GM06990 (cell line): ENCODE measurements around the gene STX10.
"Not testable (repeated sequence)": the region's sequence is repeated elsewhere in the genome, so short reads cannot be mapped to it uniquely, and the experiment has no call there.

Source experiments
- DNase-seq: peaks from one replicate; pipeline ENCODE4 v3.0.0-alpha.2; 2011; ENCODE audit not compliant: insufficient read length; ENCODE audit errors: extremely low read depth
- H3K27me3 ChIP-seq: replicated peaks from 2 replicates; pipeline ENCODE4 v1.6.0; 2011; ENCODE audit warnings: low read length; ENCODE audit not compliant: control insufficient read depth, insufficient read depth
- H3K36me3 ChIP-seq: 2 replicates; pipeline ENCODE4 v1.5.1; 2011; ENCODE audit warnings: low read length; ENCODE audit not compliant: control insufficient read depth, insufficient read depth
- H3K4me3 ChIP-seq: replicated peaks from 2 replicates; pipeline ENCODE4 v1.5.1; 2011; ENCODE audit warnings: low read depth, mild to moderate bottlenecking, control low read depth, low read length
- CTCF ChIP-seq: IDR thresholded peaks from 2 replicates; pipeline ENCODE4 v1.5.1; 2011; ENCODE audit warnings: low read length, control low read depth, mild to moderate bottlenecking, inconsistent platforms; ENCODE audit not compliant: insufficient read depth, poor library complexity, severe bottlenecking

Gene STX10

DNA sequence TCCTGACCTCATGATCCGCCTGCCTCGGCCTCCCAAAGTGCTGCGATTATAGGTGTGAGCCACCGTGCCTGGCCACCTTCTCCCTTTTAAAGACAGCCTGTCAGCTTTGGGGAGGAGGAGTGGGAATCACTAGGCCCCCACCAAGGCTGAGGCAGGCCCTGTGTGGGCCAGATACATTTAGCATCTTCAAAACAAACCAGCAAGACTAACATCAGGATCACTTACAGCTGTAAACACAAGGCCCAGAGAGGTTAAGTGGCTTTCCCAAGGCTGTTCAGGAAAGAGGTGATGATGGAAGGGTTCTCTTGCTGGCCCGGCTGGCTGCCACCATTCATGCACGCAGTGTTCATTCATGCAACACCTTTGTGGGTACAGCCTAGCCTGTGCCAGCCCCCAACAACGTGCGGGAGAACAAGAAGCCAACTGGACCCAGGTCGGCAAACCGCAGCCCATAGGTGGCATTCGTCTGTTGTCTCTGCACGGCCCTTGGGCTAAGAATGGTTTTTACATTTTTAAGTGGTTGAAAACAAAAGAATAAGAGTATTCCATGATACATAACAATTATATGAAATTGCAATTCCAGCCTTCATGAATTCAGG is 23.1 kb upstream of the STX10 start:
- Histone ChIP-seq H3K4me3 (no peak overlapping the region), H3K27me3 (no peaks in the 10 kb centered on the region), H3K36me3 (no peaks in the 10 kb centered on the region)
- no peak for DNase-seq
- no peak for TF ChIP-seq CTCF

DNA sequence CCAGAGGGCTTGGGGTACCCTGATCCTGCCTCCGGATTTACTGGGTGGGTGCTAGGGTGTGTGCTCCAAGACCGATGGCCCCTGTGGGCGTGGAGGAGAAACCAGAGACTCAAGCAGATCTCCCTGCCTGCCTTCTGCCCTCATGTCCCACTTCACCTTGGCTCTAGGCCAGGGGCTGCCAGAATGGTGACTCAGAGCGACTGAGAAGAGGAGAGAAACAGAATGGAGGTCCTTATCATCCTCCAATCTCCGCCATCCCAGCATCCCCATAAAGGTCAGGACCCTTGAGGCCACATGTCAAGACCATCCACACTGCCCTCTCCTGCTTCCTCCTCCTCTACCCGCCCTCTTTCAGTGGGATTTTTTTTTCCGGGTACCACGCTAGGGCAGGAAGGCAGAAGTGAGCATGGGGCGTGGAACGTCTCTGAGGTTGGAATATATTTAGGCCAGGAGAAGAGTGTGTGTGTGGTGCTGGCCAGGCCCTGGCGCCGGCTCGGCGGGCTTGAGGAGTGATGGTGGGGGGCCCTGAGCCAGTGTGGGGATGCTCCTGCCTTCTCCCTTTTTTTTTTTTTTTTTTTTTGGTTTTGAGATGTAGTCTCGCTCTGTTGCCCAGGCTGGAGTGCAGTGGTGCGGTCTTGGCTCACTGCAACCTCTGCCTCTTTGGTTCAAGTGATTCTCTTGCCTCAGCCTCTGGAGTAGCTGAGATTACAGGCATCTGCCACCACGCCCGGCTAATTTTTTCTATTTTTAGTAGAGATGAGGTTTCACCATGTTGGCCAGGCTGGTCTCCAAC is 22.4 kb upstream of the STX10 start:
- Histone ChIP-seq H3K36me3 (no peaks in the 10 kb centered on the region), H3K27me3 (no peaks in the 10 kb centered on the region), H3K4me3 (no peak overlapping the region)
- peak; percentile 63 for DNase-seq
- TF ChIP-seq CTCF = no peak

GRCh38 chr19:13171146-13171545 is 21.0 kb upstream of the STX10 start:
- H3K27me3 ChIP-seq = no peaks in the 10 kb centered on the region
- H3K36me3 ChIP-seq = no peaks in the 10 kb centered on the region
- no peak for TF ChIP-seq CTCF
- DNase-seq = no peak
- no peak overlapping the region for H3K4me3 ChIP-seq

GRCh38 chr19:13169769-13170168 is 19.6 kb upstream of the STX10 start:
- no peak for DNase-seq
- no peaks in the 10 kb centered on the region for H3K27me3 ChIP-seq

DNA sequence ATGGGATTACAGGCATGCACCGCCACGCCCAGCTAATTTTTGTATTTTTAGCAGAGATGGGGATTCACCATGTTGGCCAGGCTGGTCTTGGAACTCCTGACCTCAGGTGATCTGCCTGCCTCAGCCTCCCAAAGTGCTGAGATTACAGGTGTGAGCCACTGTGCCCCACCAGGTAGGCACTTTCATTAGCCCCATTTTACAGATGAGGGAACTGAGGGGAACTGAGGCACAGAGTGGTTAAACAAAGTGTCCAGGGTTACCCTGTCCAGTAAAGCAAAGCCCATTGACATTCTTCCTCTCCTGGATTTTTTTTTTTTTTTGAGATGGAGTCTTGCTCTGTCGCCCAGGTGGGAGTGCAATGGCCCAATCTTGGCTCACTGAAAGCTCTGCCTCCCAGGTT is 16.0 kb upstream of the STX10 start:
- H3K27me3 ChIP-seq, DNase-seq, H3K4me3 ChIP-seq, H3K36me3 ChIP-seq: not testable (repeated sequence)

More at GRCh38 chr19:13169769-13170168, 19.6 kb upstream of the STX10 start:
- TF ChIP-seq CTCF = no peak
- Histone ChIP-seq H3K4me3 (no peak overlapping the region), H3K36me3 (no peaks in the 10 kb centered on the region)

GRCh38 chr19:13165162-13165997 is 15.2 kb upstream of the STX10 start:
- H3K36me3 ChIP-seq = no peaks in the 10 kb centered on the region
- TF ChIP-seq CTCF = no peak
- no peak overlapping the region for H3K4me3 ChIP-seq
- H3K27me3 ChIP-seq = no peaks in the 10 kb centered on the region
- no peak for DNase-seq
